IMR-90 (cell line): ENCODE data around the gene BCL6. TPM values are rescaled to one million over a fixed set of nuclear protein-coding genes. Genes with fewer than 3 reads are reported as not detected.

Experiments
- ATAC-seq: fragments of 200-7000 bp; cut with Tn5 transposase; 2 replicates; pipeline ENCODE4 v1.9.1; 2020; ENCODE audit warnings: low read depth, mild to moderate bottlenecking, moderate library complexity
- BruUV-seq: library from RNA; stranded (reverse); fragments of 400-500 nt; replicated peaks from 2 replicates; lab custom pipeline; 2021; lab: Mats Ljungman, UMichigan
- CTCF ChIA-PET: fragments of 300-600 bp; formaldehyde crosslinking; extraction: SDS; loops from one replicate; lab custom pipeline; 2021; ENCODE audit warnings: antibody characterized with exemption; lab: Yijun Ruan, JAX
- POLR2A ChIA-PET: fragments of 300-600 bp; sonication (Branson Sonifier 250); formaldehyde crosslinking; loops from one replicate; lab custom pipeline; 2022; ENCODE audit warnings: antibody characterized with exemption; ENCODE audit not compliant: unreplicated experiment; lab: Charles Lee
- DNase-seq: peaks from one replicate; pipeline ENCODE4 v3.0.0; 2013
- H2AFZ ChIP-seq: replicated peaks from 2 replicates; pipeline ENCODE3; 2013; ENCODE audit warnings: low read length, mild to moderate bottlenecking; ENCODE audit not compliant: poor library complexity
- H2AK5ac ChIP-seq: 2 replicates; pipeline ENCODE4 v1.6.1; 2013; ENCODE audit warnings: low read depth, low read length, inconsistent platforms
- H2AK9ac ChIP-seq: replicated peaks from 2 replicates; pipeline ENCODE3; 2013; ENCODE audit warnings: mild to moderate bottlenecking, low read depth, low read length, moderate library complexity; ENCODE audit not compliant: poor library complexity
- H2BK120ac ChIP-seq: 2 replicates; pipeline ENCODE4 v1.6.1; 2013; ENCODE audit warnings: low read depth, low read length, inconsistent platforms
- H2BK15ac ChIP-seq: 3 replicates; pipeline ENCODE4 v1.6.1; 2013; ENCODE audit warnings: low read depth, low read length, inconsistent platforms
- H2BK20ac ChIP-seq: 2 replicates; pipeline ENCODE4 v1.6.1; 2013; ENCODE audit warnings: low read depth, mild to moderate bottlenecking, inconsistent platforms, low read length, moderate library complexity
- H2BK5ac ChIP-seq: 2 replicates; pipeline ENCODE4 v1.6.1; 2013; ENCODE audit warnings: mild to moderate bottlenecking, low read depth, low read length, inconsistent platforms; ENCODE audit not compliant: poor library complexity, severe bottlenecking
- H3K14ac ChIP-seq: replicated peaks from 2 replicates; pipeline ENCODE4 v1.6.1; 2013; ENCODE audit warnings: low read depth, low read length, inconsistent platforms
- H3K18ac ChIP-seq: 2 replicates; pipeline ENCODE4 v1.6.1; 2013; ENCODE audit warnings: low read depth, low read length, control low read depth
- H3K23ac ChIP-seq: 2 replicates; pipeline ENCODE4 v1.6.1; 2013; ENCODE audit warnings: low read depth, low read length, inconsistent platforms
- H3K27ac ChIP-seq: 2 replicates; pipeline ENCODE4 v1.5.1; 2013; ENCODE audit warnings: mild to moderate bottlenecking, control low read depth, low read length; ENCODE audit not compliant: insufficient read depth
- H3K27me3 ChIP-seq: 2 replicates; pipeline ENCODE4 v1.6.1; 2013; ENCODE audit warnings: low read length; ENCODE audit not compliant: control insufficient read depth, insufficient read depth
- H3K36me3 ChIP-seq: 2 replicates; pipeline ENCODE4 v1.6.1; 2013; ENCODE audit warnings: low read length, mixed read lengths; ENCODE audit not compliant: control insufficient read depth, insufficient read depth
- H3K4ac ChIP-seq: 2 replicates; pipeline ENCODE4 v1.6.1; 2013; ENCODE audit warnings: low read depth, low read length, inconsistent platforms
- H3K4me1 ChIP-seq: 2 replicates; pipeline ENCODE4 v1.6.1; 2013; ENCODE audit warnings: low read length, mixed read lengths; ENCODE audit not compliant: control insufficient read depth, insufficient read depth
- H3K4me2 ChIP-seq: 2 replicates; pipeline ENCODE4 v1.6.1; 2013; ENCODE audit warnings: low read depth, mild to moderate bottlenecking, control low read depth, low read length, moderate library complexity
- H3K4me3 ChIP-seq: 2 replicates; pipeline ENCODE4 v1.5.1; 2013; ENCODE audit warnings: low read depth, mild to moderate bottlenecking, control low read depth, low read length, moderate library complexity; ENCODE audit not compliant: insufficient read depth
- H3K56ac ChIP-seq: 2 replicates; pipeline ENCODE4 v1.6.1; 2013; ENCODE audit warnings: low read length, inconsistent platforms; ENCODE audit not compliant: insufficient read depth; ENCODE audit errors: extremely low read depth
- H3K79me1 ChIP-seq, 2 experiments: 2 replicates each; pipeline ENCODE4 v1.6.1; 2013; ENCODE audit warnings: low read length in 2 of 2, inconsistent platforms in 1 of 2, low read depth in 1 of 2
- H3K9ac ChIP-seq: 2 replicates; pipeline ENCODE4 v1.6.1; 2013; ENCODE audit warnings: low read depth, low read length, control low read depth
- H3K9me1 ChIP-seq: 2 replicates; pipeline ENCODE4 v1.6.1; 2013; ENCODE audit warnings: low read length, inconsistent platforms; ENCODE audit not compliant: insufficient read depth
- H3K9me3 ChIP-seq: 2 replicates; pipeline ENCODE4 v1.6.1; 2013; ENCODE audit warnings: low read length; ENCODE audit not compliant: control insufficient read depth, insufficient read depth
- H4K20me1 ChIP-seq: 2 replicates; pipeline ENCODE4 v1.6.1; 2013; ENCODE audit warnings: low read length, inconsistent platforms; ENCODE audit not compliant: insufficient read depth
- H4K5ac ChIP-seq: 2 replicates; pipeline ENCODE4 v1.6.1; 2013; ENCODE audit warnings: mild to moderate bottlenecking, low read depth, low read length, control low read depth
- H4K8ac ChIP-seq, 2 experiments: 2 replicates each; pipeline ENCODE4 v1.6.1; 2013; ENCODE audit warnings: low read depth in 2 of 2, low read length in 2 of 2, control low read depth in 1 of 2, inconsistent platforms in 1 of 2
- H4K91ac ChIP-seq: 2 replicates; pipeline ENCODE4 v1.6.1; 2013; ENCODE audit warnings: low read depth, low read length, inconsistent platforms; ENCODE audit not compliant: insufficient read depth
- BHLHE40 ChIP-seq: fragments of 150-350 bp; IDR thresholded peaks from 2 replicates; pipeline ENCODE4 v1.6.1; 2016; ENCODE audit warnings: mild to moderate bottlenecking, low read depth, low read length
- FOS ChIP-seq: fragments of 150-350 bp; IDR thresholded peaks from 2 replicates; pipeline ENCODE4 v1.6.1; 2016; ENCODE audit warnings: low read depth, low read length
- MAFK ChIP-seq: IDR thresholded peaks from 2 replicates; pipeline ENCODE4 v1.6.1; 2012; ENCODE audit warnings: low read depth, low read length, improper control_type of control experiment
- MAZ ChIP-seq: IDR thresholded peaks from 2 replicates; pipeline ENCODE4 v1.6.1; 2012; ENCODE audit warnings: low read depth, mild to moderate bottlenecking, low read length, improper control_type of control experiment, moderate library complexity, borderline replicate concordance
- NFE2L2 ChIP-seq: fragments of 150-350 bp; IDR thresholded peaks from 2 replicates; pipeline ENCODE4 v1.6.1; 2016; ENCODE audit warnings: low read depth, mild to moderate bottlenecking, low read length
- POLR2A ChIP-seq: IDR thresholded peaks from 2 replicates; pipeline ENCODE4 v1.6.1; 2012; ENCODE audit warnings: mild to moderate bottlenecking, low read depth, low read length
- RAD21 ChIP-seq: IDR thresholded peaks from 2 replicates; pipeline ENCODE4 v1.6.1; 2012; ENCODE audit warnings: low read length, improper control_type of control experiment
- SMC3 ChIP-seq: fragments of 150-350 bp; IDR thresholded peaks from 2 replicates; pipeline ENCODE4 v1.6.1; 2016; ENCODE audit warnings: low read depth, mild to moderate bottlenecking, antibody characterized with exemption, low read length, moderate library complexity
- WGBS, 2 experiments: methylation state at CpG; one replicate each; pipeline versions ENCODE4 v1.1.5 to v1.1.7; 2013; ENCODE audit warnings: missing lambda C conversion rate in 2 of 2; ENCODE audit not compliant: insufficient read length in 1 of 2; ENCODE audit errors: extremely low coverage in 2 of 2; 5-methylcytosine and 5-hydroxymethylcytosine counted together
- dilution Hi-C: fragments of 300-500 bp; cut with HindIII; formaldehyde crosslinking; loops from one replicate; pipeline ENCODE4 v1.14.3; 2018; ENCODE audit warnings: low sequenced_read_pairs; ENCODE audit not compliant: unreplicated experiment
- in situ Hi-C: fragments of 300-500 bp; cut with MboI; formaldehyde crosslinking; loops from 3 replicates; pipeline ENCODE4 v1.14.3; 2019; ENCODE audit warnings: low sequenced_read_pairs, inconsistent platforms, mixed read lengths
- intact Hi-C: fragments of 100-400 bp; cut with micrococcal nuclease; formaldehyde crosslinking; loops from 2 replicates; pipeline ENCODE4 v1.10.0; 2022
- polyA plus RNA-seq, 3 experiments: library from polyadenylated mRNA; depleted of rRNA; stranded (reverse); fragments of >200 nt; gene quantifications; 2 replicates each; pipeline ENCODE4 v1.2.3, GENCODE V29; 2012; ENCODE audit warnings: low replicate concordance in 1 of 3
- total RNA-seq: library from RNA; depleted of rRNA; stranded (reverse); fragments of >200 nt; gene quantifications from 2 replicates; pipeline ENCODE4 v1.2.3, GENCODE V29; 2012
- TF ChIP-seq, protein P1 (sequence below): fragments of 150-350 bp; IDR thresholded peaks from 2 replicates; pipeline ENCODE4 v1.6.1; 2017; ENCODE audit warnings: mild to moderate bottlenecking, antibody characterized with exemption, low read length, low read depth
- TF ChIP-seq, protein P2 (sequence below): conservative IDR thresholded peaks from 2 replicates; pipeline ENCODE4 v1.5.1; 2012; ENCODE audit warnings: mild to moderate bottlenecking, low read depth, low read length, improper control_type of control experiment

BCL6 gene
- total and polyA plus RNA-seq, 2 of the 4 experiments (the other 2 are of a cell fraction): 19.7 to 22.6 TPM

DNA sequence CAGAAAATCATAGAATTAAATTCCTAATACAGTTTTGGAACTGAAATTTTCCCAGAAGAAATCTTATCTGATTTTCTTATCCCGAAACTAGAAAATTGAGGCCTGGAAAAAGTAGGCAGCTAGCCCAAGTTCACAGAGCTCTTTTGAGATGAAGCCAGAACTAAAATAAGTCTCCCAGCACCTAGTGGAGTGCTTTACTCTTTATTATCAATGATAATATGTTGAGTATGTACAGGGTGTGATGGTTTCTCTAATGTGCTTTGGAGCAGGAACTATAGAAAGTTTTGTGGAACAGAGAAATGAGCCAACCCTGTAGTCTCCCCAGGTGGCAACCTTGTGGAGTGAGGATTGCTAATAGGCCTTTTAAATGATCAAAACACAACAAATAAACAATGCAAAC lies 30.3 kb upstream of the BCL6 start:
- in situ Hi-C loops (no loop called here), dilution Hi-C loops (no loop called here), intact Hi-C loops (no loop called here)
- H2AK5ac ChIP-seq: no peak overlapping the region
- WGBS, 2 experiments: no CpG with 5 or more reads among the region's 1 CpG
- H4K5ac ChIP-seq: no peak overlapping the region
- H2BK15ac ChIP-seq: no peak overlapping the region
- no peaks in the 10 kb centered on the region for H3K4me1 ChIP-seq
- H4K8ac ChIP-seq: no peak overlapping the region
- ChIA-PET POLR2A (no interaction called here), CTCF (no interaction called here)
- H2BK5ac ChIP-seq: no peak overlapping the region
- H3K27me3 ChIP-seq: no peaks in the 10 kb centered on the region
- no peaks in the 10 kb centered on the region for H3K9me1 ChIP-seq
- no peak overlapping the region for H2AFZ ChIP-seq
- H3K18ac ChIP-seq: no peak overlapping the region
- H3K4me2 ChIP-seq: no peak overlapping the region
- no peak overlapping the region for H3K27ac ChIP-seq
- no peaks in the 10 kb centered on the region for H3K79me1 ChIP-seq
- DNase-seq (no peak), ATAC-seq (no peak)
- H3K9ac ChIP-seq: no peak overlapping the region
- no peak overlapping the region for H2BK20ac ChIP-seq
- no peaks in the 10 kb centered on the region for H4K20me1 ChIP-seq
- TF ChIP-seq SMC3 (no peak), FOS (no peak), MAFK (no peak), NFE2L2 (no peak), POLR2A (no peak), BHLHE40 (no peak), MAZ (no peak), RAD21 (no peak)
- TF ChIP-seq, protein P1, sequence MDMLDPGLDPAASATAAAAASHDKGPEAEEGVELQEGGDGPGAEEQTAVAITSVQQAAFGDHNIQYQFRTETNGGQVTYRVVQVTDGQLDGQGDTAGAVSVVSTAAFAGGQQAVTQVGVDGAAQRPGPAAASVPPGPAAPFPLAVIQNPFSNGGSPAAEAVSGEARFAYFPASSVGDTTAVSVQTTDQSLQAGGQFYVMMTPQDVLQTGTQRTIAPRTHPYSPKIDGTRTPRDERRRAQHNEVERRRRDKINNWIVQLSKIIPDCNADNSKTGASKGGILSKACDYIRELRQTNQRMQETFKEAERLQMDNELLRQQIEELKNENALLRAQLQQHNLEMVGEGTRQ: no peak
- TF ChIP-seq, protein P2, sequence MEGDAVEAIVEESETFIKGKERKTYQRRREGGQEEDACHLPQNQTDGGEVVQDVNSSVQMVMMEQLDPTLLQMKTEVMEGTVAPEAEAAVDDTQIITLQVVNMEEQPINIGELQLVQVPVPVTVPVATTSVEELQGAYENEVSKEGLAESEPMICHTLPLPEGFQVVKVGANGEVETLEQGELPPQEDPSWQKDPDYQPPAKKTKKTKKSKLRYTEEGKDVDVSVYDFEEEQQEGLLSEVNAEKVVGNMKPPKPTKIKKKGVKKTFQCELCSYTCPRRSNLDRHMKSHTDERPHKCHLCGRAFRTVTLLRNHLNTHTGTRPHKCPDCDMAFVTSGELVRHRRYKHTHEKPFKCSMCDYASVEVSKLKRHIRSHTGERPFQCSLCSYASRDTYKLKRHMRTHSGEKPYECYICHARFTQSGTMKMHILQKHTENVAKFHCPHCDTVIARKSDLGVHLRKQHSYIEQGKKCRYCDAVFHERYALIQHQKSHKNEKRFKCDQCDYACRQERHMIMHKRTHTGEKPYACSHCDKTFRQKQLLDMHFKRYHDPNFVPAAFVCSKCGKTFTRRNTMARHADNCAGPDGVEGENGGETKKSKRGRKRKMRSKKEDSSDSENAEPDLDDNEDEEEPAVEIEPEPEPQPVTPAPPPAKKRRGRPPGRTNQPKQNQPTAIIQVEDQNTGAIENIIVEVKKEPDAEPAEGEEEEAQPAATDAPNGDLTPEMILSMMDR: no peak
- no peak overlapping the region for H2AK9ac ChIP-seq
- no peak overlapping the region for H3K4me3 ChIP-seq
- no peak overlapping the region for H3K14ac ChIP-seq
- no peak overlapping the region for H3K4ac ChIP-seq
- H3K23ac ChIP-seq: no peak overlapping the region
- no peak overlapping the region for H3K56ac ChIP-seq
- H3K9me3 ChIP-seq: no peaks in the 10 kb centered on the region
- H4K91ac ChIP-seq: no peak overlapping the region
- BruUV-seq: no TSS peak
- no peak overlapping the region for H2BK120ac ChIP-seq
- H3K36me3 ChIP-seq: no peaks in the 10 kb centered on the region
